ENCODE data around the gene DNAJC8.

The DNAJC8 gene

DNA sequence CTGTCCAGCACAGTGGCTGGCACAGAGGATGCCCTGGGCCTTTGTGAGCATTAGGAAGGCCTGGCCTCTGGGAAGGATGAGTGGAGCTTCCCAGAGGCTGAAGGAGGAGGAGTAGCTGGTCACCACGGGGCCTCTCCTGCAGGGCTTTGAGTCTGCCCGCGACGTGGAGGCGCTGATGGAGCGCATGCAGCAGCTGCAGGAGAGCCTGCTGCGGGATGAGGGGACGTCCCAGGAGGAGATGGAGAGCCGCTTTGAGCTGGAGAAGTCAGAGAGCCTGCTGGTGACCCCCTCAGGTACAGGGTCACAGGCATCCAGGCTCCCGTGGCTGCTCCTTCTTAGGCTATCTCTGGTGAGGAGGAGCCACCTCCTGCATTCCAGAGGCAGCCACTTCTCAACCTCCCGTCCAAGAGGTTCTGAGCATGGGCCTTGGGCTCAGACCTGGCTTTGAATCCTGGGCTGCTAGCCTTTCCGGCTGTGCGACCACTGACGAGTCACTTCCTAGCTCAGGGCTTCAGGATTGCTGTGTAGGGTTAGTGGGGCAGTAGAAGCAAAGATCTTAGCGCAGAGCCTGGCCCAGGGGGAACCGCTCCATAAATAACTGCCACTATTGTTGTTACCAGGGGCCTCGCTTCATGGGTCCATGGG lies 40.5 kb upstream of the DNAJC8 start:
- no peak for DNase-seq
- Histone ChIP-seq H3K27me3 (replicated peaks in 2 of 5; ENCODE audit: control insufficient read depth in 4 of 5, insufficient read depth in 5 of 5, low read length in 4 of 5) (no peaks in the 10 kb centered on the region), H3K4me1 (ENCODE audit: control extremely low read depth in 1 of 4, control insufficient read depth in 4 of 4, insufficient read depth in 4 of 4, low read length in 3 of 4) (no peaks in the 10 kb centered on the region), H3K36me3 (ENCODE audit: control insufficient read depth in 4 of 4, insufficient read depth in 4 of 4, low read length in 3 of 4) (peaks cover 10 to 49% (median 27%) of the 10 kb centered on the region in 4 experiments), H3K9me3 (ENCODE audit: control extremely low read depth in 1 of 5, control insufficient read depth in 4 of 5, insufficient read depth in 2 of 5, low read depth in 1 of 5, low read length in 4 of 5) (no peaks in the 10 kb centered on the region), H3K4me3 (ENCODE audit: control insufficient read depth in 1 of 7, extremely low read depth in 1 of 7, insufficient read depth in 4 of 7, low read depth in 2 of 7, low read length in 6 of 7) (no peak overlapping the region), H3K27ac (ENCODE audit: insufficient read depth in 1 of 2, low read depth in 1 of 2, low read length in 2 of 2, poor library complexity in 1 of 2, severe bottlenecking in 2 of 2) (no peak overlapping the region)
- ChIA-PET POLR2A (no interaction called here), CTCF (interaction anchor here (0.8 to 1.2 kb wide), 4 partner anchors 9 to 29 kb away, joined by 3 to 5 read pairs (median 3); no protein-coding TSS in a partner anchor)
- WGBS (ENCODE audit: insufficient coverage): 98% methylated on average over 7 of the region's 17 CpGs

DNA sequence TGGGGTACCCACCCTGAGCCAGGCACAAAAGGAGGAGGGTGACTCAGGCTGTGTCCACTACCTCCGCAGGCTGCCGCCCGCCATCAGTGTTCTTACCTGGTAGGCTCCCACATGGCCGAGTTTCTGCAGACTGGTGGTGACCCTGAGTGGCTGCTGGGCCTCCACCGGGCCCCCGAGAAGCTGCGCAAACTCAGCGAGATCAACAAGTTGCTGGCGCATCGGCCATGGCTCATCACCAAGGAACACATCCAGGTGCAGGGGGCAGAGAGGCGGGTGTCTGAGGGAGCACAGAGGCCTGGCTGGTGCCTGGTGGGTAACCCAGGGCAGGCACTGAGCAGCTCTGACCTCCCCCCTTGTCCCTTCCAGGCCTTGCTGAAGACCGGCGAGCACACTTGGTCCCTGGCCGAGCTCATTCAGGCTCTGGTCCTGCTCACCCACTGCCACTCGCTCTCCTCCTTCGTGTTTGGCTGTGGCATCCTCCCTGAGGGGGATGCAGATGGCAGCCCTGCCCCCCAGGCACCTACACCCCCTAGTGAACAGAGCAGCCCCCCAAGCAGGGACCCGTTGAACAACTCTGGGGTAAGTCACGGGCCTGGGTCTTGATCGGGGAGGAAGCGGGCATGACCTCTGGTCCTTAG lies 39.5 kb upstream of the DNAJC8 start:
- POLR2A ChIA-PET: no interaction called here
- Histone ChIP-seq H3K36me3 (ENCODE audit: control insufficient read depth in 4 of 4, insufficient read depth in 4 of 4, low read length in 3 of 4) (peaks cover 10 to 44% (median 24%) of the 10 kb centered on the region in 4 experiments), H3K4me3 (ENCODE audit: control insufficient read depth in 1 of 7, extremely low read depth in 1 of 7, insufficient read depth in 4 of 7, low read depth in 2 of 7, low read length in 6 of 7) (no peak overlapping the region), H3K27me3 (replicated peaks in 2 of 5; ENCODE audit: control insufficient read depth in 4 of 5, insufficient read depth in 5 of 5, low read length in 4 of 5) (no peaks in the 10 kb centered on the region), H3K9me3 (ENCODE audit: control extremely low read depth in 1 of 5, control insufficient read depth in 4 of 5, insufficient read depth in 2 of 5, low read depth in 1 of 5, low read length in 4 of 5) (no peaks in the 10 kb centered on the region), H3K27ac (ENCODE audit: insufficient read depth in 1 of 2, low read depth in 1 of 2, low read length in 2 of 2, poor library complexity in 1 of 2, severe bottlenecking in 2 of 2) (no peak overlapping the region), H3K4me1 (ENCODE audit: control extremely low read depth in 1 of 4, control insufficient read depth in 4 of 4, insufficient read depth in 4 of 4, low read length in 3 of 4) (no peaks in the 10 kb centered on the region)
- WGBS (ENCODE audit: insufficient coverage): 98% methylated on average over 16 of the region's 20 CpGs
- DNase-seq: no peak
- CTCF ChIA-PET: interaction anchor here (1.0 to 1.7 kb wide), 2 partner anchors 22 to 23 kb away, joined by 5 read pairs; no protein-coding TSS in a partner anchor

DNA sequence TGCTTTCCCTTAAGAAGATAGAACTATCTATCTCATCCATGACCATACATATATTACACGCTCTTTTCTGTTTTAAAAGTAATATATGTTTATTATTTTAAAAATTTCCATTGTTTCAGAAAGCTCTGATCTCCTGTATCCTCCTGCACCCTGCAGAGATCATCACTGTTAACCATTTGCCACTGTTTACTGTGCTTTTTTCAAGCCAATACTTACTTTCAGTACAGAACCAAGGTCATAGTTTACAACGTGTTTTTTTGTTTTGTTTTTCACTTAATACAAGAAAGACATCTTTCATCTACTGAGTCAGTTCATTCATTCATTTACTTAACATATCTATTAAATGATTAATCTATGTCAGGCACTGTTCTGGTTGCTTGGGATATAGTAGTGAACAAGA lies 36.7 kb upstream of the DNAJC8 start:
- H3K27me3 ChIP-seq (replicated peaks in 2 of 5; ENCODE audit: control insufficient read depth in 4 of 5, insufficient read depth in 5 of 5, low read length in 4 of 5): no peaks in the 10 kb centered on the region
- no peak overlapping the region for H3K4me3 ChIP-seq (ENCODE audit: control insufficient read depth in 1 of 7, extremely low read depth in 1 of 7, insufficient read depth in 4 of 7, low read depth in 2 of 7, low read length in 6 of 7)
- H3K27ac ChIP-seq (ENCODE audit: insufficient read depth in 1 of 2, low read depth in 1 of 2, low read length in 2 of 2, poor library complexity in 1 of 2, severe bottlenecking in 2 of 2): no peak overlapping the region
- ChIA-PET POLR2A (interaction anchor here (1.1 kb wide), 2 partner anchors 10 to 57 kb away, joined by 3 to 5 read pairs; partner anchors contain the start of gene SESN2), CTCF (interaction anchor here (0.7 to 1.3 kb wide), 2 partner anchors 12 to 20 kb away, joined by 3 to 4 read pairs; no protein-coding TSS in a partner anchor)
- peaks cover 7 to 30% (median 20%) of the 10 kb centered on the region in 4 experiments for H3K36me3 ChIP-seq (ENCODE audit: control insufficient read depth in 4 of 4, insufficient read depth in 4 of 4, low read length in 3 of 4)
- DNase-seq: no peak
- H3K4me1 ChIP-seq (ENCODE audit: control extremely low read depth in 1 of 4, control insufficient read depth in 4 of 4, insufficient read depth in 4 of 4, low read length in 3 of 4): no peaks in the 10 kb centered on the region
- no CpG with 5 or more reads among the region's 2 CpGs for WGBS (ENCODE audit: insufficient coverage)
- H3K9me3 ChIP-seq (ENCODE audit: control extremely low read depth in 1 of 5, control insufficient read depth in 4 of 5, insufficient read depth in 2 of 5, low read depth in 1 of 5, low read length in 4 of 5): no peaks in the 10 kb centered on the region

DNA sequence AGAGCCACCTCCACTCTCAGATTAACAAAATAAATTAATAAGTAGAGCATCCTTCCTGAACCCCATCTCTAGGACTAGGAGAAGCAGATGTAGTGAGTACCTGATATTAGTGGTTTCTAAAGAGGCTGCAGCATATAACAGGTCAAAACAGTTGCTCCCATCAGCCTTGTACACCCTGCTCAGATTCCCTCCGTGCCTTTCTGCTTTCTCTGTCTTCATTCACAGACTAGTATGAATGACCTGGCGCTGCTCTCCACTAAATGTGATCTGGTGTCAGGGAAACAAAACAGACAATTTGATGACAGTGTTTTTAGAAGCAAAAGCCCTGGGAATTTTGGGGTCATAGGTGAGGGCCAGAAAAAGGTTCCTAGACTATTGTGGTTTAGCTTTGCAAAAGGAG lies 34.8 kb upstream of the DNAJC8 start:
- H3K27ac ChIP-seq (ENCODE audit: insufficient read depth in 1 of 2, low read depth in 1 of 2, low read length in 2 of 2, poor library complexity in 1 of 2, severe bottlenecking in 2 of 2): no peak overlapping the region
- peaks cover 0 to 13% (median 8%) of the 10 kb centered on the region in 4 experiments for H3K36me3 ChIP-seq (ENCODE audit: control insufficient read depth in 4 of 4, insufficient read depth in 4 of 4, low read length in 3 of 4)
- H3K4me1 ChIP-seq (ENCODE audit: control extremely low read depth in 1 of 4, control insufficient read depth in 4 of 4, insufficient read depth in 4 of 4, low read length in 3 of 4): no peaks in the 10 kb centered on the region
- CTCF ChIA-PET: interaction anchor here (1.1 kb wide), 1 partner anchor 16 kb away, joined by 5 read pairs; no protein-coding TSS in a partner anchor
- H3K9me3 ChIP-seq (ENCODE audit: control extremely low read depth in 1 of 5, control insufficient read depth in 4 of 5, insufficient read depth in 2 of 5, low read depth in 1 of 5, low read length in 4 of 5): no peaks in the 10 kb centered on the region
- POLR2A ChIA-PET: no interaction called here
- no peaks in the 10 kb centered on the region for H3K27me3 ChIP-seq (replicated peaks in 2 of 5; ENCODE audit: control insufficient read depth in 4 of 5, insufficient read depth in 5 of 5, low read length in 4 of 5)
- no peak overlapping the region for H3K4me3 ChIP-seq (ENCODE audit: control insufficient read depth in 1 of 7, extremely low read depth in 1 of 7, insufficient read depth in 4 of 7, low read depth in 2 of 7, low read length in 6 of 7)
- 100% methylated on average over 2 of the region's 2 CpGs for WGBS (ENCODE audit: insufficient coverage)
- no peak for DNase-seq

DNA sequence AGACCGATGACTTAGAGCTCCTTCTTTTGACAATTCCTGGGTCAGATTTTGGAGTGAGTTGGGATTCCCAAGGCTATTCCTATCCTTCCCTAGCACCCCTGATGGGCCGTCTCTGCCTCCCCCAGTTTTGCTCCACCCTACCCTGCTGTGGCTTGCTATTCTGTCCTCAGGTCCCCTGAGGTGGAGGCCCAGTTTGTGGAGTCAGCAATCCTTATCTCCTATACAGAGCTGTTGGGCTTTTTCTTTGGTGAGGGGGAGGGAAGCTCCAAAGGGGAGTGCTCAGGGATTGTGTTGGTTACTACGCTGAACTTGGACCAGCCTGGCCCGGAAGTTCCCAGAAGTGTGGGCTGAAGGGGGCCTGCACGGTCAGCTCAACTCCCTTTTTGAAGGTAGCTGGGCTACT lies 34.1 kb upstream of the DNAJC8 start:
- POLR2A ChIA-PET: no interaction called here
- Histone ChIP-seq H3K27ac (ENCODE audit: insufficient read depth in 1 of 2, low read depth in 1 of 2, low read length in 2 of 2, poor library complexity in 1 of 2, severe bottlenecking in 2 of 2) (no peak overlapping the region), H3K36me3 (ENCODE audit: control insufficient read depth in 4 of 4, insufficient read depth in 4 of 4, low read length in 3 of 4) (peaks cover 0 to 7% (median 5%) of the 10 kb centered on the region in 4 experiments), H3K4me1 (ENCODE audit: control extremely low read depth in 1 of 4, control insufficient read depth in 4 of 4, insufficient read depth in 4 of 4, low read length in 3 of 4) (no peaks in the 10 kb centered on the region), H3K4me3 (ENCODE audit: control insufficient read depth in 1 of 7, extremely low read depth in 1 of 7, insufficient read depth in 4 of 7, low read depth in 2 of 7, low read length in 6 of 7) (no peak overlapping the region), H3K9me3 (ENCODE audit: control extremely low read depth in 1 of 5, control insufficient read depth in 4 of 5, insufficient read depth in 2 of 5, low read depth in 1 of 5, low read length in 4 of 5) (no peaks in the 10 kb centered on the region), H3K27me3 (replicated peaks in 2 of 5; ENCODE audit: control insufficient read depth in 4 of 5, insufficient read depth in 5 of 5, low read length in 4 of 5) (no peaks in the 10 kb centered on the region)
- no peak for DNase-seq
- WGBS (ENCODE audit: insufficient coverage): 100% methylated on average over 1 of the region's 5 CpGs
- CTCF ChIA-PET: interaction anchor here (0.6 to 1.7 kb wide), 4 partner anchors 11 to 19 kb away, joined by 3 to 5 read pairs (median 4); no protein-coding TSS in a partner anchor

DNA sequence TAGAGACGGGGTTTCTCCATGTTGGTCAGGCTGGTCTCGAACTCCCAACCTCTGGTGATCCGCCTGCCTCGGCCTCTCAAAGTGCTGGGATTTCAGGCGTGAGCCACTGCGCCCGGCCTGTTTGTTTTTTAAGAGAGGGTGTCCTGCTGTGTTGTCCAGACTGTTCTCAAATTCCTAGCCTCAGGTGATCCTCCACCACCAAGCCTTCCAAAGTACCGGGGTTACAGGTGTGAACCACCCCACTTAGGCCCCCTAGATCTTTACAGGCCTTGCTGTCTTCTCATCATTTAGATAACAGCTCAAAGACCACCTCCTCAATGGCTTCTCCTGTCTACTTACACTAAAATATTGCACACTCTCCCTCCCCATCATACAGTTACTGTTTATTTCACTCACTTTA lies 32.7 kb upstream of the DNAJC8 start:
- Histone ChIP-seq H3K36me3 (ENCODE audit: control insufficient read depth in 4 of 4, insufficient read depth in 4 of 4, low read length in 3 of 4) (no peaks in the 10 kb centered on the region), H3K4me1 (ENCODE audit: control extremely low read depth in 1 of 4, control insufficient read depth in 4 of 4, insufficient read depth in 4 of 4, low read length in 3 of 4) (peaks cover 0 to 8% (median 4%) of the 10 kb centered on the region in 4 experiments), H3K27me3 (replicated peaks in 2 of 5; ENCODE audit: control insufficient read depth in 4 of 5, insufficient read depth in 5 of 5, low read length in 4 of 5) (no peaks in the 10 kb centered on the region), H3K4me3 (ENCODE audit: control insufficient read depth in 1 of 7, extremely low read depth in 1 of 7, insufficient read depth in 4 of 7, low read depth in 2 of 7, low read length in 6 of 7) (no peak overlapping the region), H3K27ac (ENCODE audit: insufficient read depth in 1 of 2, low read depth in 1 of 2, low read length in 2 of 2, poor library complexity in 1 of 2, severe bottlenecking in 2 of 2) (no peak overlapping the region), H3K9me3 (ENCODE audit: control extremely low read depth in 1 of 5, control insufficient read depth in 4 of 5, insufficient read depth in 2 of 5, low read depth in 1 of 5, low read length in 4 of 5) (no peaks in the 10 kb centered on the region)
- CTCF ChIA-PET: interaction anchor here (1.2 to 1.7 kb wide), 3 partner anchors 10 to 17 kb away, joined by 4 read pairs; no protein-coding TSS in a partner anchor
- POLR2A ChIA-PET: no interaction called here
- WGBS (ENCODE audit: insufficient coverage): 94% methylated on average over 6 of the region's 8 CpGs
- no peak for DNase-seq

DNA sequence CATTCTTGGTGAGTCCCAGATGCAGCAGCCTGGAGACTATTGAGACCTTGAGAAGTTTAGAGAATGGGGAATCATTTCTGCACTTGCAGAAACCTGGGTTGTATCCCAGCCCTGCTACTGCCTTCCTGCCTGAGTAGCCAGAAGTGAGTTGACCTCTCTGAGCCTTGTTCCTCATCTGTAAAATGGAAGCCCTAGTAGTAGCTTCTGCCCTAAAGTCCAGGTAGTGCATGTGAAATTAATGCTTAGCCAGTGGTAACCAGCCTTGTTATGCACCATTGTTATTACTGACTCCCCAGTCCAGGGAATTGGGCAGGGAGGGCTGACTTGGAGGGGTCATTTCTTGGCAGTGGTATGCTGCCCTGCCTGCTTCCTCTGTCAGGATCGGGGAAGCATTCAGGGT lies 32.1 kb upstream of the DNAJC8 start:
- ChIA-PET CTCF (interaction anchor here (1.2 to 1.6 kb wide), 2 partner anchors 9 to 284 kb away, joined by 3 to 4 read pairs; no protein-coding TSS in a partner anchor), POLR2A (no interaction called here)
- H3K27me3 ChIP-seq (replicated peaks in 2 of 5; ENCODE audit: control insufficient read depth in 4 of 5, insufficient read depth in 5 of 5, low read length in 4 of 5): no peaks in the 10 kb centered on the region
- no peak overlapping the region for H3K4me3 ChIP-seq (ENCODE audit: control insufficient read depth in 1 of 7, extremely low read depth in 1 of 7, insufficient read depth in 4 of 7, low read depth in 2 of 7, low read length in 6 of 7)
- no peaks in the 10 kb centered on the region for H3K9me3 ChIP-seq (ENCODE audit: control extremely low read depth in 1 of 5, control insufficient read depth in 4 of 5, insufficient read depth in 2 of 5, low read depth in 1 of 5, low read length in 4 of 5)
- peaks cover 0 to 13% (median 6%) of the 10 kb centered on the region in 4 experiments for H3K4me1 ChIP-seq (ENCODE audit: control extremely low read depth in 1 of 4, control insufficient read depth in 4 of 4, insufficient read depth in 4 of 4, low read length in 3 of 4)
- 100% methylated on average over 1 of the region's 1 CpG for WGBS (ENCODE audit: insufficient coverage)
- no peaks in the 10 kb centered on the region for H3K36me3 ChIP-seq (ENCODE audit: control insufficient read depth in 4 of 4, insufficient read depth in 4 of 4, low read length in 3 of 4)
- DNase-seq: no peak
- H3K27ac ChIP-seq (ENCODE audit: insufficient read depth in 1 of 2, low read depth in 1 of 2, low read length in 2 of 2, poor library complexity in 1 of 2, severe bottlenecking in 2 of 2): no peak overlapping the region
